ENCODE results near the gene ADGRG2. TPM values are rescaled to one million over a fixed set of nuclear protein-coding genes. Genes with fewer than 3 reads are reported as not detected.

ADGRG2 gene
- total RNA-seq, 4 donors from 2014 or later: 0.83 to 2.7 (median 2.1) TPM

DNA sequence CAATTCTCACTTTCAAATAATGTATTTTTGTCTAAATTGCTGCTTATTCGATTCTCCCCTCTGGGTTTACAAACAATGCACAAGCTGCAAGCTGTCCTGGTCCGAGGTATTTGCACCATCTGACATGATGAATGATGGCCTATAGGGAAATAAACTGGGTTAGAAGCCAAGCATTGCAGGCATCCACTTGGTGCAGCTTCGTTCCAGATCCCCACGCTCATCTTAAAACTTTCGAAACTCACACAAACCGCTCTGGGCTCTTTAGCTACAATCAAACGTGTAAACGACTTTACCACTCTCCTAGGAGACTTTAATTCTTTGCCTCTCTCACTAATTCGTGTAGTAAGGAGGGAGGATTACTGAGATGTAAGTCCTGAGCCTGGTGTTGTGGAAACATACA lies 157.4 kb downstream of the ADGRG2 start:
- no peak overlapping the region for H3K4me3 ChIP-seq
- H3K9me3 ChIP-seq: no peaks in the 10 kb centered on the region
- no peak for DNase-seq (ENCODE audit: extremely low spot score)
- TF ChIP-seq POLR2A (IDR thresholded peaks at IDR 0.05; ENCODE audit: low read depth) (no peak), EP300 (IDR thresholded peaks at IDR 0.05) (no peak), POLR2AphosphoS5 (IDR thresholded peaks at IDR 0.05) (no peak)
- TF ChIP-seq, protein P1, sequence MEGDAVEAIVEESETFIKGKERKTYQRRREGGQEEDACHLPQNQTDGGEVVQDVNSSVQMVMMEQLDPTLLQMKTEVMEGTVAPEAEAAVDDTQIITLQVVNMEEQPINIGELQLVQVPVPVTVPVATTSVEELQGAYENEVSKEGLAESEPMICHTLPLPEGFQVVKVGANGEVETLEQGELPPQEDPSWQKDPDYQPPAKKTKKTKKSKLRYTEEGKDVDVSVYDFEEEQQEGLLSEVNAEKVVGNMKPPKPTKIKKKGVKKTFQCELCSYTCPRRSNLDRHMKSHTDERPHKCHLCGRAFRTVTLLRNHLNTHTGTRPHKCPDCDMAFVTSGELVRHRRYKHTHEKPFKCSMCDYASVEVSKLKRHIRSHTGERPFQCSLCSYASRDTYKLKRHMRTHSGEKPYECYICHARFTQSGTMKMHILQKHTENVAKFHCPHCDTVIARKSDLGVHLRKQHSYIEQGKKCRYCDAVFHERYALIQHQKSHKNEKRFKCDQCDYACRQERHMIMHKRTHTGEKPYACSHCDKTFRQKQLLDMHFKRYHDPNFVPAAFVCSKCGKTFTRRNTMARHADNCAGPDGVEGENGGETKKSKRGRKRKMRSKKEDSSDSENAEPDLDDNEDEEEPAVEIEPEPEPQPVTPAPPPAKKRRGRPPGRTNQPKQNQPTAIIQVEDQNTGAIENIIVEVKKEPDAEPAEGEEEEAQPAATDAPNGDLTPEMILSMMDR (IDR thresholded peaks at IDR 0.05): no peak
- intact Hi-C loops (cut with DNase I): no loop called here
- no peaks in the 10 kb centered on the region for H3K27me3 ChIP-seq
- H3K4me1 ChIP-seq: no peaks in the 10 kb centered on the region
- no peak overlapping the region for H3K27ac ChIP-seq (replicated peaks in 1 of 4)
- H3K36me3 ChIP-seq: no peaks in the 10 kb centered on the region
- whole genome bisulfite sequencing: 70% methylated on average over 9 of the region's 9 CpGs

DNA sequence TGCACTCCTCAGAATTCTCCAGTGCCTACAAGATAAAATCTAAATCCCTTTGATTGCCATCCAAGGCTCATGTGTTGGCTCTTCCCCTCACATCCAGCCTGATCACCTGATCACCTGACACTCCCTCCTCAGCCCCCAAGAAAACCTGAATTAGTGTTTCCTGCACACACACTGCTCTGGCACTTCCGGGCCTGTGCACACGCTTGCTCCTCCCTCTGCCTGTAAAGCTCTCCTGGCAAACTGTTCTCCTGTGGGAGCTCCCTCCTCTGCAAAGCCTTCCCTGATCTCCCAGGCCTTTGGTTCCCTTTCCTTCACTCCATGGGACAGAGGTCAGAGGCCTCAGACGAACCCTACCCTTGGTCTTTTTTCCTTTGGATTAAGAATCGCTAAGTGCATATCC lies 158.2 kb downstream of the ADGRG2 start:
- WGBS: 58% methylated on average over 4 of the region's 4 CpGs
- TF ChIP-seq, protein P1 (IDR thresholded peaks at IDR 0.05): no peak
- no peak for TF ChIP-seq EP300 (IDR thresholded peaks at IDR 0.05)
- TF ChIP-seq POLR2A (IDR thresholded peaks at IDR 0.05; ENCODE audit: low read depth): no peak
- no peak for TF ChIP-seq POLR2AphosphoS5 (IDR thresholded peaks at IDR 0.05)
- intact Hi-C loops (cut with DNase I): no loop called here
- Histone ChIP-seq H3K4me1 (no peaks in the 10 kb centered on the region), H3K27ac (replicated peaks in 1 of 4) (no peak overlapping the region), H3K9me3 (no peaks in the 10 kb centered on the region), H3K4me3 (no peak overlapping the region), H3K27me3 (no peaks in the 10 kb centered on the region), H3K36me3 (no peaks in the 10 kb centered on the region)
- no peak for DNase-seq (ENCODE audit: extremely low spot score)

DNA sequence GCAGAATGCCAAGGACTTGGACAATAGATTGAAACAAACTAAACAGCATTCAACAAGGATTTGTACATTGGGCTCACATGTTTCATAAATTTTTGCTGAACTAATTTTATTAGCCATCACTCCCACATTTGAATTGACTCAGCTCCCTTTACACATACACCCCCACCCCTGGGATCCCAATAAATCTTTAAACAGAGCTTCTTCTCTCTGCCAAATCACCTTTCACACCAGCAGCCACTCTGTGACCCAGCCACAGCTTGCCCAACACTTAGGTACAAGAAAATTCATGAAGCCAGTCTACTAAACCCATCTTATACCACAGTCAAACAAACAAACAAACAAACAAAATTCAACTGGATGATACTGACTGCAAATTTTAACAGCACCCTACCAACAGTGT lies 159.9 kb downstream of the ADGRG2 start:
- Histone ChIP-seq H3K4me3 (no peak overlapping the region), H3K27ac (replicated peaks in 1 of 4) (no peak overlapping the region), H3K27me3 (no peaks in the 10 kb centered on the region), H3K9me3 (no peaks in the 10 kb centered on the region), H3K36me3 (no peaks in the 10 kb centered on the region), H3K4me1 (no peaks in the 10 kb centered on the region)
- intact Hi-C loops (cut with DNase I): no loop called here
- TF ChIP-seq POLR2AphosphoS5 (IDR thresholded peaks at IDR 0.05) (no peak), POLR2A (IDR thresholded peaks at IDR 0.05; ENCODE audit: low read depth) (no peak), EP300 (IDR thresholded peaks at IDR 0.05) (no peak)
- TF ChIP-seq, protein P1 (IDR thresholded peaks at IDR 0.05): no peak
- DNase-seq (ENCODE audit: extremely low spot score): no peak

DNA sequence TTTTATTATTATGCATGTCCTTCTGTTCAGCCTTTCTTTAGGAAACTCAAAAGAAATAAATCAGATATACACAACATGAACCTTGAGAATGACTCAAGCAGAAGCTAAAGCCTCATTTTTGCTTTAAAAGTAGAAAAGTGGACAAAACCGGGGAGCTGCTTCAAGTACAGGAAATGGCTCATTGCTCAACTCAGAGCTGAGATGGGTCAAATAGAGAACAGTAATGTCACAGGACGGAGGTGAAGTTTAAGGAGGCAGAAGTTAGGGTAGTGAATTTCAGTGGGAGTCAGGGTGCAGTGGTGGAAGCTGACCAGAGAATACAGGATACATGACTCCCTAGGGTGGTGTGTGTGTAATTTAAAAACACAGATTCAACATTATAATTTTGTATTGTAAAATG lies 160.6 kb downstream of the ADGRG2 start:
- Histone ChIP-seq H3K4me1 (no peaks in the 10 kb centered on the region), H3K27ac (replicated peaks in 1 of 4) (no peak overlapping the region), H3K36me3 (no peaks in the 10 kb centered on the region), H3K27me3 (no peaks in the 10 kb centered on the region), H3K4me3 (no peak overlapping the region), H3K9me3 (no peaks in the 10 kb centered on the region)
- intact Hi-C loops (cut with DNase I): no loop called here
- no peak for TF ChIP-seq POLR2AphosphoS5 (IDR thresholded peaks at IDR 0.05)
- DNase-seq (ENCODE audit: extremely low spot score): no peak
- WGBS: 64% methylated on average over 2 of the region's 2 CpGs

DNA sequence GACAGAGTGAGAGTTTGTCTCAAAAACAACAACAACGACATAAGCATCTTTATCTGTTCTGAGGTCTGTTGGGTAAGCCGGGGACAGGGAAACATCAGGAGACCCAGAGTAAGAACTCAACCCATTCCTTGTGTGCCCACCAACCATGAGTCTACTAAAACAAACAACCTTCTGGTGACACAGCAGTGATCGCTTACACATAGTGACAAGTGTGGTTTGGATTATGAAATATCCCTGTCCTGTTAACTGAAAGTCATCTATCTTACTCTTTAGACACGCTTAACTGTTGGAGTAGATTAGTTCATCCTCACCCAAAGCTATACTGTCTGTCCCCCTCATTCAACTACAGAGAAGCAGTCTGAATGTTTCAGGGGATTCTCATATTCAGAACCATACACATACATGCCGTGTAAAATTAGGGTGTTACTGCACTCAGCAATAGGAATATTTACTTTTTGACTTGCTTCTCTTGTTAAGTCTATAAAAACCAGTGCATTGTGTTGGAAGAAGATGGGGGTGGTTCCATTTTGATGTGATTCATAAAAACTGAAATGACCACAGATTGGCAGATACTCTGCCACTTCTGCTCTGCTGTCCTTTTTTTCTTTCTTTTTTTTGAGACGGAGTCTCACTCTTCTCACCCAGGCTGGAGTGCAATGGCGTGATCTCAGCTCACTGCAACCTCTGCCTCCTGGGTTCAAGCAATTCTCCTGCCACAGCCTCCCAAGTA lies 165.8 kb downstream of the ADGRG2 start:
- 85% methylated on average over 7 of the region's 7 CpGs for WGBS
- intact Hi-C loops (cut with DNase I): no loop called here

More for the DNA sequence above, 165.8 kb downstream of the ADGRG2 start:
- Histone ChIP-seq H3K9me3 (no peaks in the 10 kb centered on the region), H3K36me3 (peaks cover 0 to 4% (median 0%) of the 10 kb centered on the region in 4 donors), H3K27ac (replicated peaks in 1 of 4) (no peak overlapping the region), H3K27me3 (no peaks in the 10 kb centered on the region), H3K4me1 (no peaks in the 10 kb centered on the region), H3K4me3 (no peak overlapping the region)
- TF ChIP-seq POLR2A (IDR thresholded peaks at IDR 0.05; ENCODE audit: low read depth) (no peak), POLR2AphosphoS5 (IDR thresholded peaks at IDR 0.05) (no peak)
- TF ChIP-seq, protein P1 (IDR thresholded peaks at IDR 0.05): no peak
- DNase-seq (ENCODE audit: extremely low spot score): no peak

All from esophagus muscularis mucosa (tissue), 4 donors.